Mesendoderm (in vitro differentiated cells): Measurements from ENCODE around the gene POLR1E.
A peak's percentile ranks its signal among the peaks of the same experiment; 100 is the strongest.
"Not testable (repeated sequence)": the region's sequence is repeated elsewhere in the genome, so short reads cannot be mapped to it uniquely, and the experiment has no call there.

Experiments used
- DNase-seq: peaks from one replicate; pipeline ENCODE4 v3.0.0; 2013
- H2AK5ac ChIP-seq: 2 replicates; pipeline ENCODE4 v1.6.1; 2013; ENCODE audit warnings: low read length, inconsistent platforms
- H2BK120ac ChIP-seq: 2 replicates; pipeline ENCODE4 v1.6.1; 2013; ENCODE audit warnings: low read depth, mild to moderate bottlenecking, low read length, moderate library complexity, mixed read lengths
- H2BK15ac ChIP-seq: replicated peaks from 2 replicates; pipeline ENCODE4 v1.6.1; 2013; ENCODE audit warnings: low read depth, mild to moderate bottlenecking, moderate library complexity
- H2BK5ac ChIP-seq: 2 replicates; pipeline ENCODE4 v1.6.1; 2013; ENCODE audit warnings: low read length, inconsistent platforms
- H3K18ac ChIP-seq: 2 replicates; pipeline ENCODE4 v1.6.1; 2013; ENCODE audit warnings: mild to moderate bottlenecking, low read length, mixed read lengths
- H3K23ac ChIP-seq: one replicate; pipeline ENCODE4 v1.6.1; 2013; ENCODE audit warnings: low read length
- H3K27ac ChIP-seq: 2 replicates; pipeline ENCODE4 v1.5.1; 2013; ENCODE audit warnings: low read depth, mild to moderate bottlenecking, inconsistent platforms, low read length, moderate library complexity
- H3K27me3 ChIP-seq: 2 replicates; pipeline ENCODE4 v1.6.1; 2013; ENCODE audit warnings: low read length, control low read depth, mild to moderate bottlenecking, inconsistent platforms; ENCODE audit not compliant: insufficient read depth, poor library complexity
- H3K36me3 ChIP-seq: 2 replicates; pipeline ENCODE4 v1.6.1; 2013; ENCODE audit warnings: low read length, inconsistent platforms; ENCODE audit not compliant: control insufficient read depth, insufficient read depth
- H3K4ac ChIP-seq: one replicate; pipeline ENCODE4 v1.6.1; 2013; ENCODE audit warnings: low read depth, mild to moderate bottlenecking, low read length, moderate library complexity
- H3K4me1 ChIP-seq: 2 replicates; pipeline ENCODE4 v1.6.1; 2013; ENCODE audit warnings: low read depth, low read length, inconsistent platforms; ENCODE audit not compliant: control insufficient read depth
- H3K4me2 ChIP-seq: 2 replicates; pipeline ENCODE4 v1.6.1; 2013; ENCODE audit warnings: low read length
- H3K4me3 ChIP-seq: 2 replicates; pipeline ENCODE4 v1.5.1; 2013; ENCODE audit warnings: mild to moderate bottlenecking, low read length
- H3K56ac ChIP-seq: one replicate; pipeline ENCODE4 v1.6.1; 2013; ENCODE audit warnings: low read length
- H3K79me1 ChIP-seq: 2 replicates; pipeline ENCODE4 v1.6.1; 2013; ENCODE audit warnings: low read length, inconsistent platforms
- H3K79me2 ChIP-seq: 2 replicates; pipeline ENCODE4 v1.6.1; 2013; ENCODE audit warnings: mild to moderate bottlenecking, low read length; ENCODE audit not compliant: control insufficient read depth, insufficient read depth
- H3K9ac ChIP-seq: 2 replicates; pipeline ENCODE4 v1.6.1; 2013; ENCODE audit warnings: low read length, inconsistent platforms
- H4K5ac ChIP-seq: one replicate; pipeline ENCODE4 v1.6.1; 2013; ENCODE audit warnings: low read length
- H4K8ac ChIP-seq: one replicate; pipeline ENCODE4 v1.6.1; 2013; ENCODE audit warnings: low read depth, mild to moderate bottlenecking, control low read depth, low read length, moderate library complexity
- WGBS: extraction: QIAGEN DNeasy Blood & Tissue Kit; methylation state at CpG from one replicate; pipeline ENCODE4 v1.1.7; 2013; ENCODE audit warnings: low lambda C conversion rate, missing lambda C conversion rate; ENCODE audit not compliant: insufficient coverage; ENCODE audit errors: extremely low coverage; 5-methylcytosine and 5-hydroxymethylcytosine counted together

Gene POLR1E

DNA sequence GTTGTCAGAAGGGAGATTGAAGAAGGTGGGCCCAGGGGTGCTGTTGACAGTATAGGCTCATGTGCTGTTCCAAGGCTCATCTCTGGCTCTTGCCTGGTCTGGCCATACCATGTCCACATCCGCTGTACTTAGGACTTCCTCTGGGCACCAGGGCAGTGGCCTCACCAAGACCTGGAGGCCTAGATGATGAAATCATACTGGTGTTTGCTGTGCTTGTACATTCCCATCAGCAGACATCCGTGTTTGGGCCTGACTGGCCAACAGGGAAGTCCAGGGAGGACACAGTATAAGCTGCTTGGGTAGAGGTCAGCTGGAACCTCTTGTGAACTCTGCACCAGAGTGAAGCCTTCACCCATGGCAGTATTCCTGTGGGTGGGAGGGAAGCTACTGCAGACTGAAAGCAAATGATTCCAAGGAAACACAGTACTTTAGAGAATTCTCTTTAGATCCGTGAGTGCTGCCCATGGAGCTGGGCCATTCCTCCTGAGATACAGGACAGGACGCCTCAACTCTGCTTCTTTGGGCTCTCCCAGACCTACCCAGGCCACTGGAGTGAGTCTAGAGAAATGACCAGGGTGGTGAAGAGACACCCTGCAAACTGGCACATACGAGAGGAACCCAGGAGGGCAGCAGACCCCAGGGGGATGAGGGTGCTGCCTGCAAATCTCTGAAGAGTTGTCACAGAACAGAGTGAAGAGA lies 22.5 kb downstream of the POLR1E start:
- Histone ChIP-seq H3K36me3 (peaks cover 3% of the 10 kb centered on the region), H3K4me2 (no peak overlapping the region), H3K79me2 (no peaks in the 10 kb centered on the region), H4K5ac (no peak overlapping the region), H2BK5ac (no peak overlapping the region), H2BK120ac (no peak overlapping the region), H3K9ac (no peak overlapping the region), H3K56ac (no peak overlapping the region), H2BK15ac (no peak overlapping the region), H3K4me1 (no peaks in the 10 kb centered on the region), H3K27me3 (no peaks in the 10 kb centered on the region), H3K79me1 (no peaks in the 10 kb centered on the region), H4K8ac (no peak overlapping the region), H3K27ac (no peak overlapping the region), H2AK5ac (no peak overlapping the region), H3K18ac (no peak overlapping the region), H3K4me3 (no peak overlapping the region), H3K4ac (no peak overlapping the region), H3K23ac (no peak overlapping the region)
- DNase-seq = no peak
- WGBS = no CpG with 5 or more reads among the region's 5 CpGs

GRCh38 chr9:37508834-37509206 lies 23.1 kb downstream of the POLR1E start:
- H2AK5ac ChIP-seq = no peak overlapping the region
- H4K8ac ChIP-seq = no peak overlapping the region
- no peak overlapping the region for H3K9ac ChIP-seq
- no peak overlapping the region for H3K23ac ChIP-seq
- no peak overlapping the region for H2BK120ac ChIP-seq
- H3K4me2 ChIP-seq = no peak overlapping the region
- no peaks in the 10 kb centered on the region for H3K4me1 ChIP-seq
- H4K5ac ChIP-seq = no peak overlapping the region
- H3K4ac ChIP-seq = no peak overlapping the region
- no peak overlapping the region for H3K4me3 ChIP-seq
- peaks cover 3% of the 10 kb centered on the region for H3K36me3 ChIP-seq
- H3K79me1 ChIP-seq = no peaks in the 10 kb centered on the region
- no CpG with 5 or more reads among the region's 3 CpGs for WGBS
- H3K27ac ChIP-seq = no peak overlapping the region
- no peak for DNase-seq
- H3K79me2 ChIP-seq = no peaks in the 10 kb centered on the region
- no peak overlapping the region for H3K56ac ChIP-seq
- H3K27me3 ChIP-seq = no peaks in the 10 kb centered on the region
- no peak overlapping the region for H3K18ac ChIP-seq
- H2BK15ac ChIP-seq = no peak overlapping the region
- H2BK5ac ChIP-seq = no peak overlapping the region

- peaks cover 3% of the 10 kb centered on the region for H3K36me3 ChIP-seq
- H3K27ac ChIP-seq = no peak overlapping the region
- H3K4ac ChIP-seq = no peak overlapping the region
- H3K23ac ChIP-seq = no peak overlapping the region
- no peaks in the 10 kb centered on the region for H3K4me1 ChIP-seq
- H3K4me2 ChIP-seq = no peak overlapping the region
- no CpG with 5 or more reads among the region's 7 CpGs for WGBS
- H2BK15ac ChIP-seq = no peak overlapping the region
- H3K4me3 ChIP-seq = no peak overlapping the region
- no peak overlapping the region for H2BK5ac ChIP-seq
- H3K79me1 ChIP-seq = no peaks in the 10 kb centered on the region
- H4K8ac ChIP-seq = no peak overlapping the region
- H3K27me3 ChIP-seq = no peaks in the 10 kb centered on the region
- no peak overlapping the region for H2AK5ac ChIP-seq
- H4K5ac ChIP-seq = no peak overlapping the region
- no peak for DNase-seq
- no peaks in the 10 kb centered on the region for H3K79me2 ChIP-seq
- H2BK120ac ChIP-seq = no peak overlapping the region
- H3K18ac ChIP-seq = no peak overlapping the region
- H3K9ac ChIP-seq = no peak overlapping the region
- H3K56ac ChIP-seq = no peak overlapping the region
Measured at GRCh38 chr9:37509536-37509935, 23.8 kb downstream of the POLR1E start.

DNA sequence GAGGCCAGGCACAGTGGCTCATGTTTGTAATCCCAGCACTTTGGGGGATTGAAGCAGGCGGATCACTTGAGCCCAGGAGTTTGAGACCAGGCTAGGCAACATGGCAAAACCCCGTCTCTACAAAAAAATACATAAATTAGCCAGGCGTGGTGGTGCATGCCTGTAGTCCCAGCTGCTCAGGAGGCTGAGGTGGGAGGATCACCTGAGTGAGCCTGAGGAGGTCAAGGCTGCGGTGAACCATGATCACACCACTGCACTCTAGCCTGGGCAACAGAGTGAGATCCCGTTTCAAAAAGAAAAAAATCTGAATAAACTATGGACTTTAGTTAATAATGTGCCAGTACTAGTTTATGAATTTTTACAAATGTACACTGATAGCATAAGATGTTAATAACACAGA lies 24.3 kb downstream of the POLR1E start:
- not testable (repeated sequence) for H3K27ac ChIP-seq, H3K9ac ChIP-seq, H3K4me3 ChIP-seq, H4K8ac ChIP-seq, H2BK15ac ChIP-seq, H2AK5ac ChIP-seq, H3K56ac ChIP-seq, H3K4me2 ChIP-seq, H4K5ac ChIP-seq, H3K79me2 ChIP-seq, H3K18ac ChIP-seq, H3K27me3 ChIP-seq, H3K79me1 ChIP-seq, H2BK120ac ChIP-seq, H3K36me3 ChIP-seq, H3K4me1 ChIP-seq, H3K23ac ChIP-seq, DNase-seq, H3K4ac ChIP-seq, H2BK5ac ChIP-seq
- no CpG with 5 or more reads among the region's 5 CpGs for WGBS

DNA sequence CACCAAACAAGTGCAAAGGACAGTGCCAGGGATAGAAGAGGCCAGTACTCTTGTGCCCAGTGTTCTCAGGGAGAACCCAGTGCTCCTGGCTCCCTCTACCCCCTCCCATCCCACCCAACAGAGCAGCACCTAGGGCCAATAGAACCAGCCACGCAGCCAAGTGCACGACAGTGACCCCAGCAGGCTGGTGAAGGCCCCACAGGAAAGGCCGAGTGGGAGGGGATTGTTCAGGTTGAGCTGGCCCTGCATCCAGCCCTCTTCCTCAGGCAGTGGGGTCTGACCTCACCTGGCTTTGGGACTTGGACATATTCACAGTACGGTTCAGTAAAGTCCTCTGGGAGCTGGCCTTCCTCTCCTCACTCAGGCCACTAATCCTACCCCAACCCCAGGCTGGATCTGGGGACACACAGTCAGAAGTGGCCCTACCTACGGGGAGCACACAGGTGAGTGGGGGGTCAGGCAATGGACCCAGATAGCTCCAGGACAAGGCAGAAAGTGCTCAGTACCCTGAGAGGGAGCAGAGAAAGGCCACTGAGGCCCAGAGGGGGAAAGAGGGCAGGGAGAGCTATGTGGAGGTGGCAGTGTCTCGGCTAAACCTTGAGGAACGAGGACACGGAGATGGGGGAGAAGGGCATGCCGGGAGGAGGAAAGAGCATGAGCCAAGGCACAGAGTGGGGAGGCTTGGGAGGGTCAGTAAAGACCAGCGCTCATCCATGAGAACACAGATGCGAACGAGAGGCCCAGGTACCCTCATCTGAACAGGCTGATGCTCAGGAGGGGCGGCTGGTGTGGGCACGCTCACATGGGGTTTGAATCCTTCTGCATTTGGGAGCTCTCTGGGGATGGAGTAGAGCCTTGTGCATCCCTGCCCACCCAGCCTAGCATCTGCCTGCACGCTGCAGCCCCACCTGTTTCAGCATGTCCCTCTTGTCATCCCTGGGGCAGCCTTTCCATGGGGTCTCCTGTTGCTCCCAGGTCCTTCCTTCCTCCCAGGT lies 25.6 kb downstream of the POLR1E start:
- Histone ChIP-seq H2BK120ac (no peak overlapping the region), H3K79me2 (no peaks in the 10 kb centered on the region), H2BK15ac (no peak overlapping the region), H3K79me1 (no peaks in the 10 kb centered on the region), H2AK5ac (no peak overlapping the region), H3K4me1 (no peaks in the 10 kb centered on the region), H2BK5ac (no peak overlapping the region), H3K4me2 (no peak overlapping the region), H3K4ac (no peak overlapping the region), H3K36me3 (peaks cover 3% of the 10 kb centered on the region), H4K8ac (no peak overlapping the region), H3K27me3 (no peaks in the 10 kb centered on the region), H3K18ac (no peak overlapping the region), H4K5ac (no peak overlapping the region), H3K4me3 (no peak overlapping the region), H3K56ac (no peak overlapping the region), H3K23ac (no peak overlapping the region), H3K9ac (no peak overlapping the region), H3K27ac (no peak overlapping the region)
- WGBS = no CpG with 5 or more reads among the region's 15 CpGs
- DNase-seq = peak; percentile 78
